ENCODE results near the gene ARHGAP18. TPM values are rescaled to one million over a fixed set of nuclear protein-coding genes. Genes with fewer than 3 reads are reported as not detected.

Gene ARHGAP18
- total and polyA plus RNA-seq, 2 of the 13 experiments (the other 11 are each of a cell fraction or from before 2014, with no cell fraction given), result 58.2 to 115 TPM

- 90% methylated on average over 8 of the region's 8 CpGs for WGBS (ENCODE audit: low lambda C conversion rate)
- H3K36me3 ChIP-seq (replicated peaks in 1 of 2; ENCODE audit: control insufficient read depth in 1 of 2, insufficient read depth in 2 of 2, low read length in 2 of 2), result no peaks in the 10 kb centered on the region
- no peaks in the 10 kb centered on the region for H3K27me3 ChIP-seq (ENCODE audit: control insufficient read depth in 1 of 2, insufficient read depth in 2 of 2, low read length in 2 of 2)
- BruUV-seq (replicated peaks), result no TSS peak
- H4K20me1 ChIP-seq (ENCODE audit: insufficient read depth, low read length), result no peaks in the 10 kb centered on the region
- no peak overlapping the region for H3K4me3 ChIP-seq (replicated peaks in 1 of 3; ENCODE audit: insufficient read depth in 1 of 3, low read depth in 2 of 3, low read length in 3 of 3)
- H2AFZ ChIP-seq (ENCODE audit: low read length), result no peak overlapping the region
- no peaks in the 10 kb centered on the region for H3K4me1 ChIP-seq (ENCODE audit: insufficient read depth, low read length)
- no peaks in the 10 kb centered on the region for H3K79me2 ChIP-seq (ENCODE audit: insufficient read depth, low read length)
- FAIRE-seq, result no peak
- no peak overlapping the region for H3K9ac ChIP-seq (ENCODE audit: insufficient read depth, low read depth, low read length)
- H3K9me3 ChIP-seq (ENCODE audit: low read length), result no peaks in the 10 kb centered on the region
- TF ChIP-seq TFE3 (CRISPR knock-in tag; IDR thresholded peaks at IDR 0.05) (no peak), CEBPB (IDR thresholded peaks at IDR 0.05; ENCODE audit: borderline replicate concordance, low read depth, low read length) (peak; percentile 47), ATF5 (CRISPR knock-in tag; IDR thresholded peaks at IDR 0.05; ENCODE audit: low read depth) (no peak), DNMT3B (CRISPR knock-in tag; conservative IDR thresholded peaks at IDR 0.05) (no peak)
- intact Hi-C loops (cut with micrococcal nuclease; ENCODE audit: unreplicated experiment), result no loop called here
- POLR2A ChIA-PET, result no interaction called here
- no peak overlapping the region for H3K4me2 ChIP-seq (ENCODE audit: low read depth, low read length)
- CTCF ChIA-PET (ENCODE audit: low intra/inter-chr PET ratio, low total read pairs), result no interaction called here
- H3K27ac ChIP-seq (ENCODE audit: extremely low read length, insufficient read depth, low read length), result no peak overlapping the region
- in situ Hi-C loops (cut with HindIII; ENCODE audit: extremely low pct_ligation_motif_present, low pct_unique_long_range_greater_than_20kb), result no loop called here
- no peak for DNase-seq (ENCODE audit: low spot score)
- no peak; the same call in 2 of the 3 replicates for ATAC-seq
Observed at GRCh38 chr6:129544892-129545612, 164.9 kb downstream of the ARHGAP18 start.

GRCh38 chr6:129543981-129544380 lies 166.0 kb downstream of the ARHGAP18 start:
- POLR2A ChIA-PET, result no interaction called here
- intact Hi-C loops (cut with micrococcal nuclease; ENCODE audit: unreplicated experiment), result no loop called here
- TF ChIP-seq ASH2L (IDR thresholded peaks at IDR 0.05; ENCODE audit: insufficient read length, low read depth, low read length) (no peak), KDM1A (CRISPR knock-in tag; IDR thresholded peaks at IDR 0.05) (no peak), ZFY (CRISPR knock-in tag; IDR thresholded peaks at IDR 0.05) (no peak), ZNF253 (CRISPR knock-in tag; IDR thresholded peaks at IDR 0.05; ENCODE audit: borderline replicate concordance) (no peak), CBX2 (IDR thresholded peaks at IDR 0.05; ENCODE audit: low read depth, low read length) (no peak), CBX2 (CRISPR knock-in tag; IDR thresholded peaks at IDR 0.05; ENCODE audit: low read depth) (no peak), ZNF670 (CRISPR knock-in tag; IDR thresholded peaks at IDR 0.05; ENCODE audit: borderline replicate concordance) (no peak), ZNF160 (CRISPR knock-in tag; IDR thresholded peaks at IDR 0.05) (no peak), NCOA5 (CRISPR knock-in tag; IDR thresholded peaks at IDR 0.05) (no peak), CAMTA2 (CRISPR knock-in tag; IDR thresholded peaks at IDR 0.05; ENCODE audit: borderline replicate concordance) (no peak), ZBTB46 (CRISPR knock-in tag; IDR thresholded peaks at IDR 0.05; ENCODE audit: borderline replicate concordance) (no peak), ZNF768 (CRISPR knock-in tag; IDR thresholded peaks at IDR 0.05) (no peak)

More at GRCh38 chr6:129543981-129544380, 166.0 kb downstream of the ARHGAP18 start:
- in situ Hi-C loops (cut with HindIII; ENCODE audit: extremely low pct_ligation_motif_present, low pct_unique_long_range_greater_than_20kb), result no loop called here
- Histone ChIP-seq H3K27me3 (ENCODE audit: control insufficient read depth in 1 of 2, insufficient read depth in 2 of 2, low read length in 2 of 2) (no peaks in the 10 kb centered on the region), H3K4me1 (ENCODE audit: insufficient read depth, low read length) (no peaks in the 10 kb centered on the region), H3K9ac (ENCODE audit: insufficient read depth, low read depth, low read length) (no peak overlapping the region), H2AFZ (ENCODE audit: low read length) (no peak overlapping the region), H3K4me2 (ENCODE audit: low read depth, low read length) (no peak overlapping the region), H3K27ac (ENCODE audit: extremely low read length, insufficient read depth, low read length) (no peak overlapping the region), H4K20me1 (ENCODE audit: insufficient read depth, low read length) (no peaks in the 10 kb centered on the region), H3K36me3 (replicated peaks in 1 of 2; ENCODE audit: control insufficient read depth in 1 of 2, insufficient read depth in 2 of 2, low read length in 2 of 2) (peaks cover 0 to 2% of the 10 kb centered on the region in 2 experiments; a peak in 1 of 5 replicates), H3K79me2 (ENCODE audit: insufficient read depth, low read length) (no peaks in the 10 kb centered on the region), H3K4me3 (replicated peaks in 1 of 3; ENCODE audit: insufficient read depth in 1 of 3, low read depth in 2 of 3, low read length in 3 of 3) (no peak overlapping the region), H3K9me3 (ENCODE audit: low read length) (no peaks in the 10 kb centered on the region)
- 89% methylated on average over 2 of the region's 2 CpGs for WGBS (ENCODE audit: low lambda C conversion rate)
- ATAC-seq (no peak), FAIRE-seq (no peak), DNase-seq (ENCODE audit: low spot score) (no peak)
- CTCF ChIA-PET (ENCODE audit: low intra/inter-chr PET ratio, low total read pairs), result no interaction called here
- no TSS peak for BruUV-seq (replicated peaks)
